ENCODE data around the gene HORMAD1.
"Not testable (repeated sequence)": the region's sequence is repeated elsewhere in the genome, so short reads cannot be mapped to it uniquely, and the experiment has no call there.

The HORMAD1 gene, protein sequence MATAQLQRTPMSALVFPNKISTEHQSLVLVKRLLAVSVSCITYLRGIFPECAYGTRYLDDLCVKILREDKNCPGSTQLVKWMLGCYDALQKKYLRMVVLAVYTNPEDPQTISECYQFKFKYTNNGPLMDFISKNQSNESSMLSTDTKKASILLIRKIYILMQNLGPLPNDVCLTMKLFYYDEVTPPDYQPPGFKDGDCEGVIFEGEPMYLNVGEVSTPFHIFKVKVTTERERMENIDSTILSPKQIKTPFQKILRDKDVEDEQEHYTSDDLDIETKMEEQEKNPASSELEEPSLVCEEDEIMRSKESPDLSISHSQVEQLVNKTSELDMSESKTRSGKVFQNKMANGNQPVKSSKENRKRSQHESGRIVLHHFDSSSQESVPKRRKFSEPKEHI

DNA sequence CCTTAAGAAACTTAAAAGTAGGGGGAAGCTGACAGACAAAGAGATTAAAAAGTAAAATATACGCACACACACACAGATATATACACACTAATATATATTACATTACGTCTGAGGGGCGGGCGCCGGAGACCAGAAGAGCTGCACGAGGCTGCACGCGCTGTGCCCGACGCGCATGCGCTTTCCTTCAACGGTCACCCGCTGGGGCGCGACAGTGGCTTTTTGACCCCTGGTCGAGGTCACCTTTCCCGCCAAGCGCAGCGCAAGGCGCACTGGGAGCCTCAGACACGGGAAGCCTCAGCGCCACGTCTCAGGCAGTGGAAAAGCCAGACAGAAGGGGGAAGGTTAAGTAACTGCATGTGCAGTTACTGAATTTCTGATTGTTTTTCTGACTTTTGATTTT is at the start of gene HORMAD1:
Gene HORMAD1 (minus strand): TSS at position 193 of the 400 bp plus-strand sequence. CDS start 1,390 bp downstream, outside the sequence.
- FAIRE-seq = no peak

DNA sequence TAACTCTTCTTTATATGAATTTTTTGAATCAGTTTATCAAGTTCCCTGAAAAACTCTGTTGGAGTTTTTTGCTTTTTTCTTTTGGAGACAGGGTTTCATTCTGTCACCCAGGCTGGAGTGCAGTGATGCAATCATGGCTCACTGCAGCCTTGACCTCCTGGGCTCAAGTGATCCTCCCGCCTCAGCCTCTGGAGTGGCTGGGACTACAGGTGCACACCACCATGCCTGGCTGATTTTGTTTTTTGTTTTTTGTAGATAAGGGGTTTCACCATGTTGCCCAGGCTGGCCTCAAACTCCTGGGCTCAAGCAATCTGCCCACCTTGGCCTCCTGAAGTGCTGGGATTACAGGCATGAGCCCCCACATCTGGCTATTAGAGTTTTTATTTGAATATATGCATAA is 47.0 kb upstream of the HORMAD1 start:
- not testable (repeated sequence) for FAIRE-seq; DNase-seq (ENCODE audit: low spot score)

More for the DNA sequence above, at the start of gene HORMAD1:
- DNase-seq (ENCODE audit: low spot score) = no peak

DNA sequence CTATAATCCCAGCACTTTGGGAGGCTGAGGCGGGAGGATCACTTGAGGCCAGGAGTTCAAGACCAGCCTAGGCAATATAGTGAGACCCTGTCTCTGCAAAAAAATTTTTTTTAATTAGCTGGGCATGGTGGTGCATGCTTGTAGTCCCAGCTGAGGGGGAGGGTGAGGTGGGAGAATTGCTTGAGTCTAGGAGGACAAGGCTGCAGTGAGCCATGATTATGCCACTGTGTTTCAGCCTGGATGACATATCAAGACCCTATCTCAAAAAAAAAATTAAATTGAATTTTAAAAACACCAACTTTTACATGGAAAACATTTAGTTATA is 45.2 kb upstream of the HORMAD1 start:
- FAIRE-seq = not testable (repeated sequence)

DNA sequence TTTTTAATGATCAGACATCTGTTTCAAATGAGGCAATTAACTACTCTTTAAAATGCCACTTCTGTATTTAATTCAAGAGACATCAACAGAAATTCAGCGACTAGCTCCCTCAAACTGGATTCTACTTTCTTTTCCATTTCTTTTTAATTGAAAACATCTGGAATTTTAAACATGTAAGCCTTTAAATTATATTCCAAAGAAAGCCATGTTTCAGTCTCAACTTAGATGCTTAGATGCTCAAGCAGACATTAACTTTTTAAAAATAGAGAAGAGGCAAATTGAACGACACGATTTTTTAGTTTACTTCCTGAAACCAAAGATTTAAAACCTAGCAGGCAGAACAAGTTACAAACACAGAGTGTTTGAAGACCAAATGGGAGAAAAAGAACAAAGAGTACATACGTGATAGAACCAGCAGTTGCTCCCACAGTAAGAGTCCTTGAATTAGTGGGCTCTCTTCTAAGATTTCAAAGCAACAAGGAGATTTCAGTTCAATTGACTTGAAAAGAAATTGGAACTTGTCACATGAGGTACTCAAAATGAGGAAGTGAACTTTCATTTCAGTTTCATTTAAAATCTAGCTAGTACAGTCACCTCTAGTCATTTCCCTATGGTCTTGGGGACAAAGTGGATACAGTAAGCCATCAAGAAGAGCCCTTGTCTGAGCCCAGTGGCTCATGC is 44.7 kb upstream of the HORMAD1 start, which contains the start of gene CTSS:
Gene CTSS (minus strand): TSS at position 483 of the 681 bp plus-strand sequence. CDS start 1,015 bp downstream, outside the sequence.
- DNase-seq (ENCODE audit: low spot score) = no peak

More for the DNA sequence above, 45.2 kb upstream of the HORMAD1 start:
- not testable (repeated sequence) for DNase-seq (ENCODE audit: low spot score)

DNA sequence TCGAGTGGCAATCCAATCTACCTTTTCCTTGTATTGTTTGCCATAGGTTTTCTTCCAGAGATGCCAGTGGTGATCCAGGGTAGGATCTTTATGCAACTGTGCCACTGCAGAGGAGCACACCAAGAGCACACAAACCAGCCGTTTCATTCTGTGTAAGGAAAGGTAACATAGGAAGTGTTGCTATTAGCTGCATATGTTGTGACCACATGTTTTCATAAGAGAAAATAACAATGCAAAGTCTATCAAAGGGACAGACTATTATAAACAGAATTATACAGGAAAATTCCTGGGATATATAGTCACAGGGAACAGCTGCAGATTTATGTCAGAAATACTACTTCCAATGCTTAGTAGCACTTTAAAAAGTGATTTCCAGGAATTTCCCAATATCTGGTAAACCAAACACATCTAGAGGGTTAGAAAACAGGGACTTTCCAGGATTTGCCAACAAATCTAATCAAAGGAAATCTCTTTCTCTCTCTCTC is 44.0 kb upstream of the HORMAD1 start:
- DNase-seq (ENCODE audit: low spot score) (peak; percentile 12), FAIRE-seq (no peak)

More for the DNA sequence above, 44.7 kb upstream of the HORMAD1 start, which contains the start of gene CTSS:
- FAIRE-seq = no peak

DNA sequence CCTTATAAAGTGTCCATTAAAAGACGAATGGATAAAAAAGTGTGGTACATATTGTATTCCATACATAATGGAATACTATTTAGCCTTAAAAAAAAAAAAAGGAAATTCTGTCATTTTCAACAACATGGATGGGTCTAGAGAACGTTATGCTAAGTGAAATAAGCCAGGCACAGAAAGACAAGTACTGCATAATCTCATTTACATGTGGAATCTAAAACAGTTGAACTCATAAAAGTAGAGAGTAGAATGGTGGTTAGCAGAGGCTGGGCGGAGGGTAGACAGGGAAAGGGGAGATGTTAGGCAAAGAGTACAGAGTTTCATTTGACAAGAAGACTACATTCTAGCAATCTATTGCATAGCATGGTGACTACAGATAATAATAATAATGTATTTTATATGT is 42.3 kb upstream of the HORMAD1 start:
- FAIRE-seq (no peak), DNase-seq (ENCODE audit: low spot score) (no peak)

DNA sequence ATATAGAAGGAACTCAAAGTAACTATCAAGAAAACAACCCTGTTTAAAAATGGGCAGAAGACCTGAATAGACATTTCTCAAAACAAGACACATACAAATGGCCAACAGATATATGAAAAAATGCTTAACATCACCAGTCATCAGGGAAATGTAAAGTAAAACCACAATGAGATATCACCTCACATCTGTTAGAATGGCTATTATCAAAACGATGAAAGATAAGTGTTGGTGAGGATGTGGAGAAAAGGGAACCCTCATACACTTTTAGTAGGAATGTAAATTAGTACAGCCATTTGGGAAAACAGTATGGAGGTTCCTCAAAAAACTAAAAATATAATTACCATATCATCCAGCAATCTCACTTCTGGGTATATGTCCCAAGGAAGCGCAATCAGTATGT is 41.9 kb upstream of the HORMAD1 start:
- no peak for FAIRE-seq

DNA sequence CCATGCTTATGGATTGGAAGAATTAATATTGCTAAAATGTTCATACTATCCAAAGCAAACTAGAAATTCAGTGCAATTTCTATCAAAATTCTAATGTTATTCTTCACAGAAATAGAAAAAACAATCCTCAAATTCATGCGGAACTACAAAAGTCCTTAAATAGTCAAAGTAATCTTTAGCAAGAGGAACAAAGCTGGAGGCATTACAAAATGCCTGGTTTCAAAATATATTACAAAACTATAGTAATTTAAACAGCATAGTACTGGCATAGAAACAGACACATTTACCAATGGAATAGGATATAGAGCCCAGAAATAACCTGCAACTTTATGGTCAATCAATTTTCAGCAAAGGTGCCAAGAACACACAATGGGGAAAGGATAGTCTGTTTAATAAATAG is 41.1 kb upstream of the HORMAD1 start:
- DNase-seq (ENCODE audit: low spot score) (no peak), FAIRE-seq (no peak)

More for the DNA sequence above, 41.9 kb upstream of the HORMAD1 start:
- DNase-seq (ENCODE audit: low spot score) = no peak

DNA sequence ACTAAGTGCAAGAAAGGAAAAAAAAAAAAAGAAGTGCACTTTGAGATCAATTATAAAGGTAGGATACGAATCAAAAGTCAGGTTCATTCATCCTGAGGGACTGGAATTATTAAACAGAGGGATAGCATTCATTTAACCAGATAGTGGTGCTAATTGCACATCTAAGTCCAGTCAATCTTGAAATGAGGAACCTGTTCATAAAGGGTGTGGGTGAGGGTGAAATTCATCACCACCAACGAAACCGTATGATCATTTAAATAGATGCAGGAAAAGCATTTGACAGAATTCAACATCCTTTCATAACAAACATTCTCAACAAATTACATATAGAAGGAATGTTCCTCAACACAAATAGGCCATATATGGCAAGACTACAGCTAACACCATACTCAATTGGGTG is 39.3 kb upstream of the HORMAD1 start:
- FAIRE-seq (no peak), DNase-seq (ENCODE audit: low spot score) (no peak)

DNA sequence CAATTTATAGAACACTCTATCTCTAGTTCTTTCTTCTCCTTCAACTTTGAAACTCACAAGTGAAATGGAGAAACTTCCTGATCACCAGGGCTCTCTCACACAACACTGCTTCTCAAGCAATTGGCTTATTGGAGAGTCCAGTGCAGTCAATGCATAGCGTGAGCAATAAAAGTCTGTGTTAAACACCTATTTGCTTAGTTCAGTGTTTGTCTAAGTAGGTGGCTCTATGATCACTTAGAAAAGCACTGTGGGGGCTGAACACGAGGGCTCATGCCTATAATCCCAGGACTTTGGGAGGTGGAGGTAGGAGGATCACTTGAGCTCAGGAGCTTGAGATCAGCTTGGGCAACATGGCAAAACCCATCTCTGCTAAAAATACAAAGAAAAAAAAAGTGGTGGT is 32.7 kb upstream of the HORMAD1 start:
- no peak for DNase-seq (ENCODE audit: low spot score)
- no peak for FAIRE-seq

DNA sequence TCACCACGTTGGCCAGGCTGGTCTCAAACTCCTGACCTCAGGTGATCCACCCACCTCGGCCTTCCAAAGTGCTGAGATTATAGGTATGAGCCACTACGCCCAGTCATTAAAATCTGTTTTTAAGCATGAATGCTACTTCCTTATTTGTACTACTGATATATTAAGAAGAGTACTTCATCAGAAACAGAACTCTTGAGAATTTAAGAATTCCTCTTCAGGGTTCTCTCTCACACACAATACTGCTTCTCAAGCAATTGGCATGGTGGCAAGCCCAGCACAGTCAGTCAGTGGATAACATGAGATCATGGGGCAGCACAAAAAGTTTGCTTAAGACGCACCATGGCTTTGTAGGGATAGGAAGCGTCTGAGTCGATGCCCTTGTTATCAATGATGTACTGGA is 30.7 kb upstream of the HORMAD1 start:
- DNase-seq (ENCODE audit: low spot score) (no peak), FAIRE-seq (no peak)

DNA sequence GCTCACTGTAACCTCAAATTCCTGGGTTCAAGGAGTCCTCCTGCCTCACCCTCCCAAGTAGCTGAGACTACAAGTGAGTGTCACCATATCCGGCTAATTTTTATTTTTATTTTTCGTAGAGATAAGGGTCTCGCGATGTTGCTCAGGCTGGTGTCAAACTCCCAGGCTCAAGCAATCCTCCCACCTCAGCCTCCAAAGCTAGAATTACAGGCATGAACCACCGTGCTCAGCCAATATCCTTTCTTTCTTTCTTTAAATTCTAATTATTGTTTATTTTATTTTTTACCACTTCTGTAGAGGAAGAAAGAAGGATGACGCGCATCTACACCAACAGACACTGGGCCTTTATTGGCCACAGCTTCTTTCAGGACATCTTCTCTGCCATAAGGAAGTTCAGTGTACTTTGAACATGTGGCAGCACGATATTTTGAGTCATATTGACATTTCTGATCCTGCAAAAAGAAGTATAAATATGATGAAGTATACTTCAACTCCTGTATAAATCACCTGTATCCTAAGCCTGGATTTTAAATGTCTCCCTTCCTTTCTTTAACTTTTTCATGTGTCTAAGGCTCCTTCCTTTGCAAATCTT is 29.1 kb upstream of the HORMAD1 start:
- FAIRE-seq = no peak
- no peak for DNase-seq (ENCODE audit: low spot score)

DNA sequence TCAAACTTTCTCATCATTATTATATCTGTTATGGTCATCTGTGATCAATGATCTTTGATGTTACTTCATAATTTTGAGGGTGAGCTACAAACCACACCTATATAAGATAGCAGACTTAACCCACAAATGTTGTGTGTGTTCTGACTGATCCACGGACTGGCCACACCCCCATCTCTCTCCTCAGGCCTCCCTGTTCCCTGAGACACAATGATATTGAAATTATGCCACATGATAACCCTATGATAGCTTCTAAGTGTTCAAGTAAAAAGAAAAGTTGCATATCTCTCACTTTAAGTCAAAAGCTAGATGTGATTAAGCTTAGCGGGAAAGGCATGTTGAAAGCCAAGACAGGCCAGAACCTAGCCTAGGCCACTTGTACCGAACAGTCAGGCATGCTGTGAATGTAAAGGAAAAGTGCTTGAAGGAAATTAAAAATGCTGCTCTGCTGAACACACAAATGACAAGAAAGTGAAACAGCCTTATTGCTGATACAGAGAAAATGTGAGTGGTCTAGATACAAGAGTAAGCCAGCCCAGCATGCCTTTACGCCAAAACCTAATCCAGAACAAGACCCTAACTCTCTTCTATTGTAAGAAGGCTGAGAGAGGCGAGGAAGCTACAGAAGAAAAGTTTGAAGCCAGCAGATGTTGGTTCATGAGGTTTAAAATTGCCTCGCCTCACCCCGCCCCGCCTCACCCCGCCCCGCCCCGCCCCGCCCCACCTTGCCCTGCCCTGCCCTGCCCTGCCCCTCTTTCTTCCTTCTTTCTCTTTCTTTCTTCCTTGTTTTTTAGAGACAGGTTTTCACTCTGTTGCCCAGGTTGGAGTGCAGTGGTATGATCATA is 28.4 kb upstream of the HORMAD1 start:
- FAIRE-seq (no peak), DNase-seq (ENCODE audit: low spot score) (no peak)

DNA sequence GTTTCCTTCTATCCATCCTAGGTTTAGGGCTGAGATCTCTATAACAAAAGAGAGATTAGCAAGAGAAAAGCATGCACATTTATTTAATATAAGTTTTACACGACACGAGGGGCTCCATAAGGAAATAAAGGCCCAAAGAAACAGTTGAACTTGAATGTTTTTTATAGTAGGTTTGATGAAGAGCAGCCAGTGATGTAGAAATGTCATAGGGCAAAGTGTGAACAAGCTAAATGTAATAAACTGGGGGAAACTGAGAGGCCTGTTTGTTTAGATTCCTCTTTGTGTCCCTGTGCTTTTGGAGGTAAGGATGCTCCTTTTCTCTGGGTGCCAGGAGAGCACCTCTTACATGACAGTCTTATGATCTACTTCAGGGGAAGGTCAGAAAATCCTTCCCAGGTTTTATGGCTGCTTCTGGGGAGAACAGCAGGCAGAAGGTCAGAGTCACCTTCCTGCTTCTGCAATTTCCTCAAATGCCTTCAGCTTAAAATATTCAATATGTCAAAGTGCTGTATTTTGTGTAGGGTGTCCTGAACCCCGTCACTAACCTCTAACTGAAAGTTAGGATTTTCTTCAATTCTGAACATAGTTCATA is 9.5 kb upstream of the HORMAD1 start:
- no peak for FAIRE-seq
- DNase-seq (ENCODE audit: low spot score) = no peak

DNA sequence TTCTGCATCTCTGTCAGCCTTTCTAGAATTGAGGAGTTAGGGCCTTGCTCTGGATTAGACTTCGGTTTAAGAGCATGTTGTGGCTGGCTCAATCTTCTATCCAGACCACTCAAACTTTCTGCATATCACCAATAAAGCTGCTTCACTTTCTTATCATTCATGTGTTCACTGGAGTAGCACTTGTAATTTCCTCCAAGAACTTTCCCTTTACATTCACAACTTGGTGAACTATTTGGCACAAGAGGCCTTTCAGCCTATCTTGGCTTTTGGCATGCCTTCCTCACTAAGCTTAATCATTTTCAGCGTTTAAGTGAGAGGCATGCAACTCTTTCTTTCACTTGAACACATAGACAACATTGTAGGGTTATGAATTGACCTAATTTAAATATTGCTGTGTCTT is 3.6 kb upstream of the HORMAD1 start:
- no peak for DNase-seq (ENCODE audit: low spot score)
- no peak for FAIRE-seq

DNA sequence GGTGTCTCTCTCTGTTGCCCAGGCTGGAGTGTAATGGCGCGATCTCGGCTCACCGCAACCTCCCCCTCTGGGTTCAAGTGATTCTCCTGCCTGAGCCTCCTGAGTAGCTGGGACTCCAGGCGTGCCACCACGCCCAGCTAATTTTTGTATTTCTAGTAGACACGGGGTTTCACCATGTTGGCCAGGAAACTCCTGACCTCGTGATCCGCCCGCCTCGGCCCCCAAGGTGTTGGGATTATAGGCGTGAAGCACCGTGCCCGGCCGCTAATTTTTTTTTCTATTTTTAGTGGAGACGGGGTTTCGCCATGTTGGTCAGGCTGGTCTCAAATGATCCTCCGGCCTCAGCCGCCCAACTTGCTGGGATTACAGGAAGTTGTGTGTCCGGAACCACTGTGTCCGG is 597 bp downstream of the HORMAD1 start:
- no peak for DNase-seq (ENCODE audit: low spot score)
- FAIRE-seq = no peak

DNA sequence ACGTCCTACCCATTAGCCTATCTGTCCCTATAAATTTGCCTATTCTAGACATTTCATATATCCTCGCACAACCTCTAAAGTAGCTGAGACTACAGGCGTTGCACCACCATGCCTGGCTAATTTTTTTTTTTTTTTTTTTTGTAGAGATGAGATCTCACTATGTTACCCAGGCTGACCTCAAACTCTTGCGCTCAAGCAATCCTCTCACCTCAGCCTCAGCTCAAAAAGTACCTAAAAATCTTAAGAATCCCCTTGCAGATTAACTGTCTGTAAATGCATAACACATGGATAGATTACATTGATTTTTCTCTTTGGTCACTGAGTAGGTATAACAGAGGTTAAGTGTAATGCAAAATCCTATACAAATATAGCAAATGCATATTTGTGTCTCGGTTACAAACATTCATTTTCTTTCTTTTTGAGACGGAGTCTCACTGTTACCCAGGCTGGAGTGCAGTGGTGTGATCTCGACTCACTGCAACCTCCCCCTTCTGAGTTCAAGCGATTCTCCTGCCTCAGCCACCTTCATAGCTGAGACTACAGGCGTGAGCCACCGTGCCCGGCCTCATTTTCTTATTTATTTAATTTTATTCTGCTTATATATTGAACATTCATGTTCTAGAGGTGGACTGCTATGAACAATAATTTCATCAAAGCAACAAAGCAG is 2.3 kb downstream of the HORMAD1 start:
- DNase-seq (ENCODE audit: low spot score) = no peak
- no peak for FAIRE-seq

DNA sequence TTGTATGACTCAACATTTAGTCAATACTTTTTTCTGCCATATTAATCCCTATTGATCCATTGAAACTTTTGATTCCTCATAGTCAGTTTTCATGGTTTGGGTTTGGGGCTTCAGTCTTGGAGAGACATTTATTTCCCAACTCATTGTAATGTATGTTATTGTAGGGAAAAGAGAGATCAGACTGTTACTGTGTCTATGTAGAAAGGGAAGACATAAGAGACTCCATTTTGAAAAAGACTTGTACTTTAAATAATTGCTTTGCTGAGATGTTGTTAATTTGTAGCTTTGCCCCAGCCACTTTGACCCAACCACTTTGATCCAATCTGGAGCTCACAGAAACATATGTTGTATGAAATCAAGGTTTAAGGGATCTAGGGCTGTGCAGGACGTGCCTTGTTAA is 11.7 kb downstream of the HORMAD1 start:
- FAIRE-seq = not testable (repeated sequence)

DNA sequence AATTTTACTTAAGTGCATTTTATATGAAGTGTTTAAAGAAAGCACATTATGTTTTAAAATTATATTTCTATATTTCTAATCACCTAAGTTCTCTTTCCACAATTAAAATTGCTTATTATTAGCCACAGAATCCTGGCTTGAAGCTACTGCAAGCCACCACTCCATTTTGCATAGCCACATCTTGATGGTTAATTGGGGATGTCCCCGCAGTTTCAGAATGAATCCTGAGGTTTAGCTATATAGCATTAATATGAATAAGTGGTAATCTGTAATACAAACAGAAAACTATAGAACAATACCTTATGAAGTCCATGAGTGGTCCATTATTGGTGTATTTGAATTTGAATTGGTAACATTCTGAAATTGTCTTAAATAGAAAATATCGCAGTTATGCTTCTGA is 12.1 kb downstream of the HORMAD1 start:
- DNase-seq (ENCODE audit: low spot score) (no peak), FAIRE-seq (no peak)

More for the DNA sequence above, 11.7 kb downstream of the HORMAD1 start:
- not testable (repeated sequence) for DNase-seq (ENCODE audit: low spot score)

DNA sequence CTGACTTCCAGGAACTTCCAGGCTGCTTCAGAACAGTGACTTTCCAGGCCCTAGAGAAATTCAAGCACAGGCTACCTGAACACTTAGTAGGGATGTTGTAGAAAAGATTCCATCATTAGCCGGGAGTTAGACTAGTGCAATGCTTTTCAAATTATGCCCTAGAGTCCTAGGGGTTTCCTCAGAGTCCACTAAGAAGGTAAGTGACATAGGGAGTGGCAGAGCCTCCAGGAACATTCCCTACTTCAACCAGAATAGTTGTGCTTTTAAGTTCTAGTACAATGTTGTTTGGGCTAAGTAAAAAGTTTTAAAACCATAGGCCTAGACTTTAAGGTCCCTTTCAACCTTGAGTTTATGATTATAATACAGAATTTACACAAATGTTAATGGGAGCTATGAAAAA is 14.6 kb downstream of the HORMAD1 start:
- FAIRE-seq = no peak

More for the DNA sequence above, 14.6 kb downstream of the HORMAD1 start:
- DNase-seq (ENCODE audit: low spot score) = no peak
